Upper lobe of left lung (tissue), 6 donors: Measurements from ENCODE around the gene ARHGAP40. TPM values are rescaled to one million over a fixed set of nuclear protein-coding genes. Genes with fewer than 3 reads are reported as not detected.

ENCODE experiments used
- ATAC-seq, 2 donors: fragments of 200-7000 bp; cut with Tn5 transposase; one replicate each; pipeline ENCODE4 v1.9.1; 2022; ENCODE audit warnings: mild to moderate bottlenecking in 2 of 2, moderate library complexity in 2 of 2; ENCODE audit not compliant: low FRiP score in 2 of 2
- DNase-seq, 2 donors: peaks; one replicate each; pipeline ENCODE4 v3.0.0-alpha.2; 2019 to 2020
- H3K27ac ChIP-seq, 4 donors: fragments of 200-600 bp; sonication (generic); one replicate each; pipeline ENCODE4 v1.5.1; 2016 to 2019
- H3K27me3 ChIP-seq, 4 donors: fragments of 200-600 bp; sonication (generic); one replicate each; pipeline ENCODE4 v1.5.1; 2017 to 2019
- H3K36me3 ChIP-seq, 4 donors: fragments of 200-600 bp; sonication (generic); one replicate each; pipeline ENCODE4 v1.5.1; 2016 to 2019
- H3K4me1 ChIP-seq, 4 donors: fragments of 200-600 bp; sonication (generic); one replicate each; pipeline ENCODE4 v1.5.1; 2018 to 2019
- H3K4me3 ChIP-seq, 4 donors: fragments of 200-600 bp; sonication (generic); one replicate each; pipeline ENCODE4 v1.5.1; 2017 to 2019; ENCODE audit warnings: mild to moderate bottlenecking in 2 of 4, moderate library complexity in 1 of 4
- H3K9me3 ChIP-seq, 4 donors: fragments of 200-600 bp; sonication (generic); one replicate each; pipeline ENCODE4 v1.5.1; 2018 to 2019
- CTCF ChIP-seq, 6 experiments: fragments of 450-650 bp in 4 of 6; fragments of 200-600 bp in 2 of 6; sonication (generic) in 2 of 6; IDR thresholded peaks; one replicate each; pipeline ENCODE4 v1.5.1; 2016 to 2019; ENCODE audit warnings: antibody characterized with exemption in 6 of 6
- EP300 ChIP-seq, 4 donors: sonication (generic); formaldehyde crosslinking; IDR thresholded peaks; one replicate each; pipeline ENCODE4 v1.5.1; 2017; ENCODE audit warnings: antibody characterized with exemption in 4 of 4, control low read depth in 2 of 4
- POLR2A ChIP-seq, 4 donors: fragments of 450-650 bp; IDR thresholded peaks; one replicate each; pipeline ENCODE4 v1.5.1; 2016 to 2017; ENCODE audit warnings: antibody characterized with exemption in 4 of 4, mild to moderate bottlenecking in 2 of 4
- POLR2AphosphoS5 ChIP-seq, 2 donors: sonication (generic); formaldehyde crosslinking; IDR thresholded peaks; one replicate each; pipeline ENCODE4 v1.5.1; 2017; ENCODE audit warnings: antibody characterized with exemption in 2 of 2
- WGBS, 2 donors: methylation state at CpG; one replicate each; pipeline ENCODE4 v1.1.5; 2017 to 2018; 5-methylcytosine and 5-hydroxymethylcytosine counted together
- total RNA-seq, 6 donors: library from RNA; depleted of rRNA in 4 of 6; stranded (reverse); fragments of >200 nt in 4 of 6; gene quantifications; one replicate each; pipeline versions ENCODE4 v1.1.0 to v1.2.1, GENCODE V29; 2016 to 2021
- donor health status: DM: no; HTN: no; CAD: no; lungs with moderate emphysema.
- donor health status: DM: no; HTN: yes; CAD: no; lungs with severe emphysema.

Gene ARHGAP40
- total RNA-seq, 6 donors from 2014 or later = 0.29 to 22.0 (median 0.52) TPM

GRCh38 chr20:38579921-38580320, 21.7 kb upstream of the ARHGAP40 start:
- 77 to 82% methylated on average over 4 of the region's 4 CpGs for WGBS, 2 donors
- H3K36me3 ChIP-seq = peaks cover 5 to 27% (median 12%) of the 10 kb centered on the region in 4 donors
- no peaks in the 10 kb centered on the region for H3K4me1 ChIP-seq
- no peaks in the 10 kb centered on the region for H3K27me3 ChIP-seq
- DNase-seq = no peak
- H3K27ac ChIP-seq = no peak overlapping the region
- H3K4me3 ChIP-seq = no peak overlapping the region
- ATAC-seq = no peak
- TF ChIP-seq EP300 (IDR thresholded peaks at IDR 0.05) (no peak), POLR2AphosphoS5 (IDR thresholded peaks at IDR 0.05) (no peak), POLR2A (IDR thresholded peaks at IDR 0.05) (no peak), CTCF (IDR thresholded peaks at IDR 0.05) (no peak)
- H3K9me3 ChIP-seq = no peaks in the 10 kb centered on the region

GRCh38 chr20:38581013-38581412, 20.6 kb upstream of the ARHGAP40 start, which contains the start of gene ADIG:
TSS of gene ADIG (plus strand) at chr20:38581197. CDS start at chr20:38581251, 54 bp downstream.
- Histone ChIP-seq H3K27ac (no peak within 1 kb of the TSS), H3K9me3 (no peaks in the 10 kb centered on the region), H3K36me3 (peaks cover under 1 to 16% (median 3%) of the 10 kb centered on the region in 4 donors), H3K4me1 (no peaks in the 10 kb centered on the region), H3K27me3 (no peaks in the 10 kb centered on the region), H3K4me3 (no peak within 1 kb of the TSS)
- 64 to 72% methylated on average over 5 of the region's 5 CpGs for WGBS, 2 donors
- DNase-seq (peak in 1 of 2 donors; percentile 46), ATAC-seq (peak in 1 of 2 donors; percentile 50)
- TF ChIP-seq EP300 (IDR thresholded peaks at IDR 0.05) (no peak), POLR2AphosphoS5 (IDR thresholded peaks at IDR 0.05) (no peak), CTCF (IDR thresholded peaks at IDR 0.05) (no peak), POLR2A (IDR thresholded peaks at IDR 0.05) (no peak)

- H3K9me3 ChIP-seq = no peaks in the 10 kb centered on the region
- TF ChIP-seq POLR2A (IDR thresholded peaks at IDR 0.05) = no peak
- no peak for TF ChIP-seq CTCF (IDR thresholded peaks at IDR 0.05)
- TF ChIP-seq EP300 (IDR thresholded peaks at IDR 0.05) = no peak
- no peak for TF ChIP-seq POLR2AphosphoS5 (IDR thresholded peaks at IDR 0.05)
- no peak overlapping the region for H3K4me3 ChIP-seq
- H3K27ac ChIP-seq = no peak overlapping the region
- no peaks in the 10 kb centered on the region for H3K4me1 ChIP-seq
- 49 to 69% methylated on average over 4 of the region's 4 CpGs for WGBS, 2 donors
- DNase-seq = no peak
- peaks cover 0 to 9% (median 0%) of the 10 kb centered on the region in 4 donors for H3K36me3 ChIP-seq
- no peaks in the 10 kb centered on the region for H3K27me3 ChIP-seq
- no peak for ATAC-seq
Measured at GRCh38 chr20:38581830-38582358, 19.7 kb upstream of the ARHGAP40 start.

GRCh38 chr20:38583306-38583705, 18.3 kb upstream of the ARHGAP40 start:
- peaks cover 0 to 2% (median 0%) of the 10 kb centered on the region in 4 donors for H3K36me3 ChIP-seq
- DNase-seq = no peak
- no peak for TF ChIP-seq CTCF (IDR thresholded peaks at IDR 0.05)
- TF ChIP-seq POLR2AphosphoS5 (IDR thresholded peaks at IDR 0.05) = no peak
- TF ChIP-seq POLR2A (IDR thresholded peaks at IDR 0.05) = no peak
- no peak for TF ChIP-seq EP300 (IDR thresholded peaks at IDR 0.05)
- no peak for ATAC-seq
- 83 to 94% methylated on average over 4 of the region's 4 CpGs for whole genome bisulfite sequencing, 2 donors
- H3K27ac ChIP-seq = no peak overlapping the region
- H3K9me3 ChIP-seq = no peaks in the 10 kb centered on the region
- H3K4me3 ChIP-seq = no peak overlapping the region
- no peaks in the 10 kb centered on the region for H3K4me1 ChIP-seq
- H3K27me3 ChIP-seq = no peaks in the 10 kb centered on the region
